ENCODE measurements around the gene RCBTB1.

GRCh38 chr13:49533591-49534269 is 51.6 kb downstream of the RCBTB1 start:
- no peak for TF ChIP-seq CTCF (IDR thresholded peaks at IDR 0.05; ENCODE audit: insufficient read depth, low read depth, low read length)
- no peak for TF ChIP-seq EZH2 (IDR thresholded peaks at IDR 0.05; ENCODE audit: insufficient read depth, low read length)

Data from astrocyte (in vitro differentiated cells and primary cell).